CD4-positive, alpha-beta T cell treated with Interleukin-17A for 1 hour (primary cell): ENCODE results near the gene RNLS.

Experiments
- DNase-seq: peaks from one replicate; pipeline ENCODE4 v3.0.0-alpha.2; 2020

The RNLS gene

DNA sequence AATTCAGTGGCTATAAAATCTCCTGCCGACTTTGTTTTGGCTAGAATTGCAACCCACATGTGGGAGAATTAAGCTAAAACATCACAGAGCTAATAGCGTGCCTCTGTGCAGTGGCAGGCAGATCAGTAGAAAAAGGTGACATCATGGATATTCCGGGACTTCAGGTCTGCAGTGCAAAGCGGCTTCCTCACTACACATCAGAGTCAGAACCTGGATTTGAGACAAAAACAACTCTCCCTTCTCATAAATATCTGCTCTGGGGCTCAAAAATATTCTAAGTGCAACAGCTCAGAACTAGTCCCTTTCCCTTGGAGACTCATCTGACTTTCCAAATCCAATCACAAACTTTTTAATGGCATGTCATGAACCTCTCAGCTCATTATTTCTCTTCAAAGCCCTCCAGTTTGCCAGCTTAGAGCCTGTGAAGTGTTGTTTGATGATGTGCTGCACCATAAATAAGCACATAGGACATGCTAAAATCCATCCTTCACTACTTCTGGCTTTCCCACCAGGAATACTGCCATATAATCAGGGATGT, 337.1 kb downstream of the RNLS start:
- DNase-seq: no peak

DNA sequence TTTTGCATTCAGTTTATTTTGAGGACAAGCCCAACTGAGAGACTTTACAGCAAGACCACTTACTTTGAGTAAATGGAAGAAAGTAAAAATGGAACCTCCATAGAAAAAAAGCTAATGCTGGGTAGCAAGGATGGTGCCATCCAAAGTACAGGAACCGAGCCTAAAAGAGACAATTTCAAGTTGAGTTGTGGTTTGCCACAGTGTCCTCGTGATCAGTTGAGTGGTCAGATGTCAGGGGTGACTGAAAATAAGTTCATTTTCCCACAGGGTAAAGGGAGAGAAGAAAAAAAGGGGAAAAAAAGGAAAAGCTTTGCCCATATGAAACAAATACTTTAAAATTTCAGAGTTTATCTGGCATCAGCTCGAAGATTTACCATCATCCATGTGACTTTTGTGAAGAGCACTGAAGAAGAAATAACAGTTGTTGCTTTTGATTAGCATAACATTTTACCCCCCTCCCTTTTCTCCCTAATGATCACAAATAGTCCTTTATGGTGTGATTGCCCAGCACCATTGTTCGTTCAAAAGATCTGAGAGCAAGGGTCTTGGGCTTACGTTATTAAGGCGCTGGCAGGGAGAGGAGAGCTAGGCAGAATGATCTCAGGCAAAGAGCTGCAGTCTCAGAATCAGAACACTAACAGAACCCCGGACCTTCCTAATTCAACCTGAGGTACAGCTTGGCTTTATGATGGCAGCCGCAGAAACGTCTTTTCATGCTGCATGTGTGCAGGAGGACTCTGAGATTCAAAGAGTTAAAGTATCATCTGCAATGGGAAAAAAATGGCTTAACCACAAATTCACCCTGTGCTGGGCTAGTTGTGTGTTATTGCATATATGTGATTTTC, 338.1 kb downstream of the RNLS start:
- no peak for DNase-seq

DNA sequence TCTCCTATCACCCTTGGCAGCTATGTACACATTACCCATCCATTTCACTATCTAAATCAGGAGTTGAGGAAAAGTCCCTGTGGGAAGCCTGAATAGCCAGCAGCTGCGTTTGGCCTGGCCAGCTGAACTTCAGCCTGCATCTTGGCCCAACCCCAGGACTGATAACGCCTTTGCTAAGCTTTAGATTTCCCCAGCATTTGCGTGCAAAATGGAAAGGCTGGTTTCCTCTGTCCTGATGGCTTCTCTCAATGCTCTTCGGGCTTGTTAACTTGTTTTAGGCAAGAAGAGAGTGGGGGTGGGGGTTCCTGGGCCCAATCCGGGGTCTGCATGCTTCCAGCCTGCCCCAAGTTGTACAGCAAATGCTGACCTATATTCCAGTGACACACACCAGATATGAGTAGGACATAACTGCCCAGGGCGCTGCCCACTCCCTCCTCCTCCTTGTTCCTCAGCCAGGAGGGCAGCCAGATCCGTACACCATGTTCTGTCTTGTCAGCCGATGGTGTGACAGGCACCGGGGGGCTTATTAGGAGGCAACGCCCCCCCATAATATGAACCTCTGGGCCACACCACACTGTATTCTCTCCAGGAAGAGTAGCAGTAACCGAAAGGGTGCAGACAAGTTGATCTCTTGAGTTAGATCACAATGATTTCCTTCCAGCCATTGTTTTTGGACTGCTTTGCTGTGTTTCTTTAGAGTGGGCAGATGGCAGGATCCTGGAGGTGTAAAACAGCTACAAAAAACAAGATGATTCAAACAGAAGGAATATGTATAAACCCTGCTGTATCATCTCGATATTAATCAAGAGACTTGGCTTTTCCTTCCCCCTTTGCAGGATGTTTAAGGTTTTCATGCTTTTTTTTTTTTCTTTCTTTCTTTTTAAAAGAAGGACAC, 339.0 kb downstream of the RNLS start:
- no peak for DNase-seq

DNA sequence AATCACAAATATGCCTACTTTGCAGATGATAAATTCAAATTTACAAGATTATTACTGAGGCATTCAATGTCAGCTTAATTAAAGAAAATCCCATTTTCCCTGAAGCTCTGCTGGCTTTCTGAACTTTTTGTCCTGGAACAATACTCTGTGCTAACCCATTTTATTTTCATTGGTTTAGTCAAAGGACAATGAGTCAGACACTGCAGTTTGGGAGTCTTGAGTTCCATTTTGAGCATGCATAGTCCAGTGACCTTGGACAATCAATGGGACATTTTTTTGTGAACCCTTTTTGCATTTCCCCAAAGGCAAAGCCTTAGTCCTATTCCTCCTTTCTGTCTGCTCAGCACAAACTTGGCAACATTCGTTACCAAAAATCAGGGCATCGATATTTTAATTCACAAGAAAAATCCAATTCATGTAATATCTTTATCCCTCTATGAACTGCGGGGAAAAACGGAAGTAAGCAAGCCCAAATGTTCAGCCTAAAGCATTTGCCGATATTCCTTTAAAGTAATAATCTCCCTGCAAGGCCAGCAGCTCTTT, 339.8 kb downstream of the RNLS start:
- DNase-seq: no peak

DNA sequence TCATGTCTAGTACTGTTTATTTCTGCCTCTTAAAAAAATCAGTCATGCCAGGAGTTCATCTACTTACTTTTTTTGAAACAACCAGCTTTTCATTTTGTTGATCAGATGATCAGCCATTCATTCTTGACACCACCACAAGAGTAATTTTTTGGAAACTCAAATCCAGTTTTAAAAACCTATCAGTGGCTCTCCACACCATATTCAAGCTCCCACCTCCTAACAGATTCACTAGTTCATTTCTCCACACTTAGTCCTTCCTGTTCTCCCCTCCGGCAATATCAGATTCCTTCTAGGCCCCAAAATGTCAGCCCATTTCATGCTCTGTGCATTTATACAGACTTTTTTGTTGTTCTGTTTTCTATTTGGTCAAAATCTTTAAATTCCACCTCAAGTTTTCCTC, 341.6 kb downstream of the RNLS start:
- no peak for DNase-seq

DNA sequence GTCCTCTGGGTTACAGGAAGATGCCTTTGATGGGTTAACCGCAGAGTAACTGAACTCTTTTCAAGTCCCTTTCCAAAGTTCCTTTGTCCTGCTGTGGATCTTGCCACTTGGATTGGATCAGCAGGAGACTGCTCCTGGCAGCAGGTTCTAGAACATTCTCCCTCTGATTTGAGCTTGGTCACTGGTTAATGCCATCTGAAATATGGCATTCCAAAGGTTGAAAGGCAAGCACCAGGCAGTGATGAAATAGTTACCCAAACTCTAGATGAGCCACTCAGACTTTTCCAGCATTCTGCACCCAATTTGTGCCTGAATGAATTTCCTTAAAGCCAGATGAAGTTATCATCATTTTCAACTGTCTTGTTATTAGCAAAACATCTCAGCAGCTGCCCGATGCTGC, 343.9 kb downstream of the RNLS start:
- DNase-seq: no peak

DNA sequence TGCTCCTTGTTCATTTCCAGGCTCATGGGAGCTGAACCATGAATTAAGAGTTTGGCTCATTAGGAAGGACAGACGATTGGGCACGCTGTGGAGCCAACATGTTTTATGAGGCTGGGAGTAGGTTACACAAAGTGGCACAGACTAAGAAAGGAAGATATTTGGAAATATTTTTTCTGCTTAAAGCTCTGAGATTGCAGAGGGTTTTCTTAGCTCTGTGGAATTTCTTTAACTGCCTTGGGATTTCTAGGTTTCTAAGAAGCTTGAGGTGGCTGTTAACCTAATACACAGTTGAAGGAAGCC, 344.6 kb downstream of the RNLS start:
- DNase-seq: no peak

DNA sequence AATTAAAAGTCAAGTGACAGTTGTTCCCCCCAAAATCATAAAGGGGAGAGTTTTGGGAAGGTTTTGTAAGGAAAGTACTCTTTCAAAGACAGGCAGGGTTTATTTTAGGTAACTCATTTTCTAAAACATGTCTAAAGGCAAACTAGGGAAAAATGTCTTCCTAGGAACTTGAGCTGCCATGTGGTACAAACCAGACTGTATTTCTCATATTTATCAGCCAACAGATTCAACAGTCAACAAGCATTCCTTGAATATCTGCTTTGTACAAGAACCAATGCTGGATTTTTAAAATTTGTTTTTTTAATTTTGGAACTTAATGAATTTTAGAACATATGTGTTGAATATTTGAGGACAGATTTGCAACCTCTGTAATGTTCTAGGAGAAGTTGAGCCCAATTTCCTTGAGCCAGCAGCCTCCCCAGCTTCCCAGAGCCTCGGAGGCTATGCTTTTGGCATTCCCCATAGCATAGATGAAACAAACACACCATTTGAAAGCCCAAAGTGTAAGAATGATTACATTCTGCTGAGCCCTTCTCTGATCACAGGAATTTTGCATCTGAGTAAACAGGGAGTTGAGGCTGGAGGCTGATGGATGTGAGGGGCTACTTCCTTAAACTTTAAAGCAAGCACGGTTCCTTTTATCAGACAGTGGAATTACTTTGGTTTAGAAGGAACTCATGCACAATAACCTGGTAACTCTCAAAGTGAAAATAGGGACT, 345.1 kb downstream of the RNLS start:
- no peak for DNase-seq

DNA sequence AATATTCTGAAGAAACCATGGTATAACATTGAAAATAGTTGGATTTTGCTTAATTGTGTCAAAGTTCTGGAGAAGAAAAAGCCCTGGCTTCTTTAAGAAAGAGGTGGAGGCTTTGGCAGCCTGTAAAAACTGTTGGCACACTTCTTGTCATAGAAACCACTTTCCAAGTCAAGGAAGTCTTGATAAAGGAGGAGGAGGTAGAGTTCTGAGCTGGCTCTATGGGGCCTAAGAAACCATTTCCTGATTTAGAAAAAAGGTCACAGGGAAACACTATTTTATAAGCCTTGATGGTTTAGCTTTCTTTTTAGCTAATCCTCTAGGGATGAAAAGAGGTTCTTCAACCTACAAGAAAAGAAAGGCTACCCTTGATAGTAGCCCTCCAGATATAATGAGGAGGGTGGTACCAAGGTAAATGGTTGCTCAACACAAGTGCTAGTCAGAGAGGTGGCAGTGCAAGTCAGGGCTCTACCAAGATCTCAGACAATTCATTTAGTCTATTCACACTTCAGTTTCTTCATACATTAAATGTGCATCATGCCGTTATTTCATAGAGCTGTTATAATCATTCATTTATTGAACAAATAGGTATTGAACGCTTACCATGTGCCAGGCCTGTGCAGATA, 346.9 kb downstream of the RNLS start:
- no peak for DNase-seq

DNA sequence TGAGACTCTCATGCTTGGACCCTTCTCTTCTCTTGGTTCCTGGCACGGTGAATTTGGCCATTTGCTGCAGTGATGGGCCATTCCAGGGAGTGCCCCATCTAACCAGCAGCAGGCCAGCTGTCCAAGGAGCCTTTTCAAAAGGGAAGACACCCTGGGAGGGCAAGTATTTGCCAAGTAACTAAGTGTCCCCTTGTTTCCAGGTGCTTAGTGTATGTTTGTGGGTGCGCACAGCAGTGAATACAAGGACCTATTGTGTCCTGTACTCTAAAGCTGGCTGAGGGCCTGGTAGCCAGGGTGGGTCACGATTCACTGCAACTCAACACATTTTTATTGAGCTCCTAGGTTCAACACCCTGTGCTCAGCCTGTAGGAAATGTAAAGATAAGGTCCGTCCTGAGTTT, 348.8 kb downstream of the RNLS start:
- DNase-seq: no peak

DNA sequence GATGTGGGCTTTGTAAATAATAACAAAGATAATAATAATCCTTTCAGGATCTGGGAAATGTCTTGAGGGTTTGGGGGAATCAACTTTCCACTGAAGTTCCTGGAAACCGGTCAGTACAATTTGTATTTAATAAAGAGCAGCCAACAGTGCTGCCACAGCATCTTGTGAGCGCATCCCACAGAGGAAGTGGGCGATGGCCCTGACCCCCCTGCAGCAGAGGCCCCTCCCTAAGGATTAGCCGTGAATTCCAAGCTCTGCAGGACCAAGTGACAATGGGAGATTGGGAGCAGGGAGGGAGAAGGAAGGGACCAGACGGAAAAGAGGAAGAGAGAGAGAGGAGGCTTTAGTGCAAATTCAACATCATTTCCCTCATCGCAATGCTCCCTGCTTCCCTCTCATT, 349.2 kb downstream of the RNLS start:
- DNase-seq: no peak

DNA sequence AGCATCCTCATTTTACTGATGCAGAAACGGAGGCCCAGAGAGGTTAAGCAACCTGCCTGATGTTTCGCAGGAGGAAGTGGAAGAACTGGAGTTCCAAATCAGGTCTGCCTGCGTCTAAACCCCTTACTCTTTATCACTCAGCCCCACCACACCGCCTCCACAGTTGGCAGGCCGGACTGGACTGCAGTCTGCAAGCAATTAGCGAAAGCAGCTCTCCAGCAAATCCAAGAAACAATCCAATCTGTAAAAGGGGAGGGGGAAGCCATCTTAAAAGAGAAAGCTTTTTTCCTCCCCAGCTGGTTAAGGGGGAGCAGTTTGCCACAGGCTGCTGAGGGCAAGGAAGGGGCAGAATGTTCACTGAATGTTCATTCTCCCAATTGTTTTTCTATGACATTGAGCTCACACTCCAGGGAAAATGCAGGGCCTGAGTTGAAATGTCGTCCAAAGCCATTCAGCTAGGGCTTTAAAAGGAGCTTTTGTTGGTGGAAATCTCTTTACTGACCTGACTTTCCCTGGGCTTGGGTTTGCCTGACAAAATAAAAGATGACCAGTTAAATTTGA, 350.1 kb downstream of the RNLS start:
- DNase-seq: no peak

DNA sequence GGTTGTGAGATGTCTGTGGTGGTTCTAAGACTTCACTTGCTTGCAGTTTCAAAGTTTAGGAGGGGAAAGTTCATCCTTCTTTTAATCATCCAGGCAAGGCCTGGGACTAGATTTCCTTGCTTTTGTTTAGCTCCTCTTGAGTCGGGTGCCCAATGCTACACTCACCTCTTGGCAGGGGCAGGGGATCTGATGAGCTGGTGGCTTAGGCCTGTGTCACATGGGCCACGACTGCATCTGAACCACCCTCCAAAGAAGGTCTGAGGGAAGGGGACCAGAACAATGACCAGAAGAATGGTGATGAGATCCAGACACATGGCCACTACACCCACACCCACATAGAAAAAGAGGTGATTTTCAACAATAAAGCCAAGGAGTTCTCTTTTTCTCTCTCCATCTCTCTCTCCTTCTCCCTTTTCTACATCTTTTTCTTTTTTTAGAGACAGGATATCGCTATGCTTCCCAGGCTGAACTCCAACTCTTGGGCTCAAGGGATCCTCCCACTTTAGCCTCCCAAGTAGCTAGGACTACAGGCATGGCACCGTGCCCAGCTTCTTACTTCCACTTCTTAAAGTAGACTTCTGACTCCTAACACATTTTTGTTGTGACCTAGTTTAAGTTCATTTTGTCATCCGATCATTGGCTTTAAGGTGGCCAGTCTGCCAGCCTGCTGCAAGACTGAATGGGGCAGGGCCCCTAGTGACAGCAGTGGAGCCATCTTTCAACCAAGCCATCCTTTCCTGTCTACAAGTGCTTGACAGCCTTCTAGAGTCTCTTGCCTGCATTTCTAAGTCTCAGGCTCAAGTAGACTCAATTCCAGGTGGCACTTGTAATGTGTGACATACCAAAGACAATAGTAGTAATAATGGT, 350.9 kb downstream of the RNLS start:
- DNase-seq: no peak

DNA sequence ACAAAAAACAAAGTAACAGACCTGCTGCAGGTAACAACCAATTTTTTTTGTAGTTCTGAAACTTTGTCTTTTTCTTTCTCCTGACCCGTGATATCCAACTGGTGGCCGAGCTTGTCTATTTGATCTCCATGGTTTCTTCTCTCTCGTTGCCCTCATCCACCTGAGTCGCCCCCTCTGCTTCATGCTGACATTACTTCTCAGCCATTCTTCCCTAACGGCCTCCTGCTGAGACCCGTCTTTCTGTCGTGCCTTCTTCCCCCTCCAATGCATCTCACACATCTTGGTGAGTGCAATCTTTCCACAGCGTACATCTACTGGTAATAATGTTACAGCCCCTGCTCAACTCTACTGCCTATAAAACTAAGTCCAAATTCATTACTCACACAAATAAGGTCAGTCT, 352.9 kb downstream of the RNLS start:
- DNase-seq: no peak

DNA sequence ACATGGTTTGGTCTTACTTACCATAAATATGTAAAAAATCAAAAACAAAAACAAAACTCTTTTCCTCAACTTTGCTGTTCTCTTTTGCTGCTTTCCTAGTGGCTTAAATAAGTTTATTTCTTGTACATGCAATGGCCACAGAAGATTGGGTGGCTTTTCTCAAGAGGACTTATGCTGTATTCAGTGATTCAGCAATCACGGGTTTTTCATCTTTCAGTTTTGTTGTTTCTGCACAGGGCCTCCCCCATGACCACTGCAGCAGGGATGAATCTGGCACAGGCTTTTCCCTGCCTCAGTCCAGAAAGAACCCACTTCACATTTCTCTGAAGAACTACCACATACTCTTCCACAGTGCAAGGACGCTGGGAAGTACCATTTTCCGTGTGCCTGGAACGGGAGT, 355.0 kb downstream of the RNLS start:
- DNase-seq: no peak

DNA sequence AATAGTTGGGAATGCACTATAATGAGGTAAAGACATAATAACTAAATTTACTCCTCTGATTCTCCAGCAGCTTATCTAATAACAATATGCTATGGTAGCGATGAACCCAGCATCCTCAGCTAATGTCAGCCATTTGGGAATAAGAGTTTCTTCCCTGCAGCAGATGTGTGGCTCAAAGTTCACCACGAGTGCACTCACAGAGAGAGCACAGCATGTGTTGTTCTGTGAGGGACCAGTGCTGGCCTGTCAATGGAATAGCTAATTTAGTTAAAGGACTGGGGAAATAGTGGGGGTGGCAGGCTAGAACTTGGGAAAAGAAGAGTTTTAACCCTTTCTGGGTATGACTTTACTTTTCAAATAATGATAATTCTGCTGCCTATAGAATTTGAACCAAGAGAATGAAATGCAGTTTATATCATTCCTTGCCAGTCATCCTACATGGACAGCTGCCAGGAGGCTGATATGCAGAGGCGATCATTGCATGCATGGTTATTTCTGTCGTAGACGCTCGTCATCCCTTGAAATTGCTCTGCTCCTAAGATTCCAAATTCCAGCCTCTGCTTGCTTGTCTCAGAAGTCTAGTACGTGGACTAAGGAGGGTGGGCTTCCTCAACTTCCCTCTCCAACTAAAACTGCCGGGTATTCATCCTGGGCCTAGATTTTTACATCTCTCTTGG, 355.6 kb downstream of the RNLS start:
- no peak for DNase-seq

DNA sequence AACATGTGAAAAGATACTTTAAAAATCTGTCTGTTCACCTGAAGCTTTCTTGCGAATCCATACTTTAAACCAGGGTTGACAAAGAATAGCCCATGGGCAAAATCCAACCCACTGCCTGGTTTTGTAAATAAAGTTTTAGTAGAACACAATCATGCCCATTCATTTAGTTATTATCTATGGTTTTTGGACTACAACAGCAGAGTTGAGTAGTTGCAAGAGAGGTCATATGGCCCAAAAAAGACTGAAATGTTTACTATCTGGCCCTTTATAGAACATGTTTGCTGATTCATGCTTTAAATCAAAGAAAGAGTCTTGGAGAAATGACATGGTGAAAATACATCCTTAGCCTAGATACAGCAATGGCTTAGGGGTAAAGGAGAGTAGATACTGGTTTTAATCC, 356.2 kb downstream of the RNLS start:
- no peak for DNase-seq

DNA sequence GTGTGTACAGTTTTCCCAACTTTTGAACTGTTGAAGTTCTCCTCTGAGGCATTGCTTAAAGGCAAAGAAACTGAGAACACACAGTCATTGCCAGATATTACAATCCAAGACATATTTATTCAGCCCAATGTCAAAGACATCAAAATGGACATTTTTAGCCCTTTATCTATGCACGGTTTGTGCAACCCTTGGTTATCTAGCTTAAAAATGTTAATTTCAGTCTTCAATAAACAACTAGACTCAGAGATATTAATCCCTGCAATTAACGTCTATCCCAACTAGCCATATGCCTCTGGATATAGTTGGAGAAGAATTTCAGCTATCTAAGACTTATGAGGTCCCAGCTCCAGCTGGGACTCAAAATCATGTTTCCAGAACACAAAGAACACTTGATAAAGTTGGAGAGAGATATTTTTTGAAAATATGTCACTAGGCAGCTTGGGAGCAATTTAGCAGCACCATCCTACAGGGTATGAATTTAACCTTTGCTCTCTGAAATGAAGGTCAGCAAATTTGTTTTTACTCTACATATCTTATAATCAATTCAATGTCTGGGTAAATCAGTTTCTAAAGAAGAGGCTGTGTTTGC, 357.0 kb downstream of the RNLS start:
- no peak for DNase-seq
